Retinal pigment epithelial cell (primary cell): Measurements from ENCODE around the gene PCGF1.

Experiments
- DNase-seq: peaks from one replicate; pipeline ENCODE4 v3.0.0-alpha.2; 2010; ENCODE audit warnings: low read depth
- H3K4me3 ChIP-seq: 2 replicates; pipeline ENCODE4 v1.5.1; 2011; ENCODE audit warnings: mild to moderate bottlenecking, low read length, control low read depth, moderate library complexity
- CTCF ChIP-seq: conservative IDR thresholded peaks from 2 replicates; pipeline ENCODE4 v1.5.1; 2011; ENCODE audit warnings: low read depth, low read length, control low read depth, inconsistent platforms

PCGF1 gene

GRCh38 chr2:74514368-74515270 is 7.1 kb upstream of the PCGF1 start, which contains the start of gene TLX2:
TLX2 (plus strand) TSS chr2:74514450; CDS start chr2:74514807, 357 bp downstream.
- no peak within 1 kb of the TSS for H3K4me3 ChIP-seq
- no peak for DNase-seq
- no peak for TF ChIP-seq CTCF

DNA sequence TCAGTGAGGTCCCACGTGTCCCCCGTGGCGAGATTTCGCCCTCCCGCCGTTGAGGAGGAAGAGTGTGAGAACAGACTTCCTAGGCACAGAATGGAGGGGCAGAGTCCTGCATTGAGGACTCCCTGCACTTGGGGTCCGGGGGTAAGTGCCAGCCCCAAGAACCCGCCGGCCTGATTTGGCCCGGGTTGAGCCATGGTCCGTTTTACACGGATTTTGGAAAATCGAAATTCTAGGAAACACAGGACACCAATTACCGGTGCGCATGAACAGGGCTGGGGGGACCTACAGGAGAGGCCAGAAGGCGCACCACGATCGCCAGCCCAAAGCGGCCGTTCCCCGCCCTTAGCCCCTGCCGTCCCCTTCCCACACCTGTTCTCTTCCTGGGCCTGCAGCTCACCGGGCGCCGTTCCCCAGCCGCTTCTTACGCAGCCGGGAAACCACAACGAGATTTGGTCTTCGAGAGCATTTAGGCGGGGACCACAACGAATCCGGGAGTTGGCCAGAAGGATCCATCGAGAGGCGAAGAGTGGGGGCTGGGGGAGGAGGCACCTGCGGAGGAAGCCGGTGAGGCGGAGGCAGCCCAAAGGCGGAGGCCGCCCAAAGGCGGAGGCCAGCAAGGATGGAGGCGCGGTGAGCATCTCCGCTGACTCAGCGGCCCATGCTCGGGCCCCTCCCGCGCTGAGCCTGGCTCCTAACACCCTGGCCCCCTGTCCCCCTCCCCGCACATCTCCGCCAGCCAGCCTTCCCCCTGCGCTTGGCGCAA is 6.3 kb upstream of the PCGF1 start:
- DNase-seq = no peak
- no peak for TF ChIP-seq CTCF
- H3K4me3 ChIP-seq = no peak overlapping the region

DNA sequence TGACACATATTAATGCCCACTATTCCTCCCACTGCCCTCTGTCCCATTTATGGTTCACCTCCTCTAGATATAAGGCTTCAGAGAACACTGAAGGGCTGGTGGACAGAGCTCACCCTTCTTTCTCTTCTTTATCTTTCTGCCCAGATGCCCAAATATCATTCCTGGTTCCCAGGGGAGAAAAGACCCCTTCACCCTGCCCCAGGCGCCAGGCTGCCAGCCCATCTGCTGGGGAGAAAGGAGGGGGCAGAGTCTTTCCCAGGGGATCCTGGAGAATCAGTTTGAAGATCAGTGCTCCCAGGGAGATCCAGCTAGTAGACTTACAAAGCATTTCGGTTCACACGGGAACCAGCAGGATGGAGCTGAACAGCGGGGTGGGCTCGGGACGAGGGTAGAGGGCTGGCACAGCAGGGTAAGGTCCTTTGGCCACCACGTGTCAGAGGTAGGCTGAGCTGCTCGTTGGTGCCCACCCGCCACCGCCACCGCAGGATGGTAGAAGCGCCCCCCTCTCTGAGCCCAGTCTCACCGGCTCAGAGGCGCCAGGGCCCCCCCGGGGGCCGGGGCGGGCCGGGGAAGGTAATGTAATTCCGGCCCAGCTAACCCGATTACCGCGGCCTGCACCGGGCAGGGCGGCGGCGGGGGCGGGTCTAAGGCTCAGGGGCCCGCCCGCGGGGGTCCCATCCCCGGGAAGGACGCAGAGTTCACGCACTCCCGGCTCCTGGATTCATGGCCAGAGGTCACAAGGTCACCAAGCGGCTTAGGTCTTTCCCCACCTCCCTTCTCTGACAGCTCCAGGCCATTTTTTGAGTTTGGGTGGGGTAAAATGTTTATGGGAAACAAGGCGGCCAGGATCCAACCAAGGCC is 5.5 kb upstream of the PCGF1 start:
- no peak overlapping the region for H3K4me3 ChIP-seq
- TF ChIP-seq CTCF = no peak
- no peak for DNase-seq

DNA sequence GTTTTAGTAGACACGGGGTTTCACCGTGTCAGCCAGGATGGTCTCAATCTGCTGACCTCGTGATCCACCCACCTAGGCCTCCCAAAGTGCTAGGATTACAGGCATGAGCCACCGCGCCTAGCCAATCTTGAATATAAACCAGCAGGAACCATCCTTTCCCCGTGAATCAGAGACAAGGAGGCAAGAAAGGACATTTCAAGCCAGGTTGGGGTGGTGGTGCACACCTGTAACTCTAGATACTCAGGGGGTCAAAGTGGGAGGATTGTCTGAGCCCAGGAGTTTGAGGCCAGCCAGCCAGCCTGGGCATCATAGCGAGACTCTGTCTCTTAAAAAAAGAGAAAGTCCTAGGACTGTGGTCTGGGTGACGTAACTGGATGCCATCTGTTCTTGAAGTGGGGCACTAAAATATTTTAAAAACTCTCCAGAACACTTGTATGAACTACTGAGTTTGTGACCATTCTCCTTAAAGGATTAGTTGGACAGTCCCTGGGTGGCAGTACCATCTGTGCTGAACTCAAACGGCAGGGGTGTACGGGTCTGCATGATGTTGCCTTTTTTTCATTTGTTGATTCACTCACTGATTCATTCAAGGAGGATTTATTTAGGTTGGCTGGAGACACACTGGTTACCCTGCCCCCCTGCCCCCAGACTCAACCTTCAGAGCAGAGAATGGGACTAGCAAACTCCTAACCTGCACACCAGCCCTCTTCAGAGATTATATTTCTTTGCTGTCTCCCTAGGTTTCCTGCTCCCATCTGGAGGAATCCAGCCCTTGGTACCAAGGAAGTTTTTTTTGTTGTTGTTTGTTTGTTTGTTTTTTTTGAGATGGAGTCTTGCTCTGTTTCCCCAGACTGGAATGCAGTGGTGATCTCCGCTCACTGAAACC is 3.9 kb upstream of the PCGF1 start:
- DNase-seq = no peak
- no peak overlapping the region for H3K4me3 ChIP-seq
- TF ChIP-seq CTCF = no peak

DNA sequence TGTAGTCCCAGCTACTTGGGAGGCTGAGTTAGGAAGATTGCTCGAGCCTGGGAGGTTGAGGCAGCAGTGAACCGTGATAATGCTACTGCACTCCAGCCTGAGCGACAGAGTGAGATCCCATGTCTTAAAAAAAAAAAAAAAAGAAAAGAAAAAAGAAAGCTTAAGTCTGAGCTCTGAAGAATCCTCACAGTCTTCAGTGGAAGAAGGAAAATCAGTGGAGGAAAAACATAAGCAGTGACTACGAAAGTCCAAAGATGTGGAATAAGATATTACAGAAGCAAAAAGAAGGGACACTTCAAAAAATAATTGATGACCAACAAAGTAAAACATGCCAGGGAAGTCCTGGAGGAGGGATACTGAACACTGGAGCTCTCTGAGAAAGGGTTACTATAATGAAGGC is 2.8 kb upstream of the PCGF1 start:
- DNase-seq = no peak
- TF ChIP-seq CTCF = no peak
- H3K4me3 ChIP-seq = no peak overlapping the region

DNA sequence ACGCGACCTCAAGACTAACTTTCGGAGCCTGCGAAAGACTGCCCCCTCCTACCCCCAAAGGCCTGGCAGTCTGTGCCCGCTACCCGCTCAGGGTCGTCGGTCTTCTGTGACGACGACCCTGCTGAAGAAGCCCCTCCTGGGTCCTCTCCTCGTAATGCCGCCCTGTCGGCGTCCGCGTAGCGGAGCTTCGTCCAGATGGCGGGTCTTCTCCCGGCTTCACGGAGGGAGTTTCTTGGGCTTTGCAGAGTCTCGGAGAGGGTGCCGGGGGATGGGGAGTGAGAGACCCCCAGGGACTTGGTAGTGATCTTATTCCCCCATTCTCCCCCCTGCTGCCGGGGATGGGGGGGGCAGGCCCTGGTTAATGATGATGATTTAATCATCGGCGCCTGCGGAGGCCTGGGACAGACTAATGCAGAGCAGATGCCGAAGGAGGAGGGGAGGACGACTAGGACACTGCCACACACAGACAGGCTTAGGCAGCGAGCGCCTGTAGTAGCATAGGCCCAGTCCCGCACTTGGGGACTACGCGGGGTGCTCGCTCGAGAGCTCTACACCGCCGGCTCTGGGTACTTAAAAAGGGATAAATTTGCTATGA is 528 bp upstream of the PCGF1 start:
- peak overlapping the region; percentile 98 for H3K4me3 ChIP-seq
- no peak for TF ChIP-seq CTCF
- DNase-seq = no peak
